Panc1 (cell line): ENCODE measurements around the gene KIF4A.

Source experiments
- POLR2AphosphoS5 ChIP-seq: IDR thresholded peaks from 2 replicates; pipeline ENCODE4 v1.6.1; 2012; ENCODE audit warnings: mild to moderate bottlenecking, low read depth, low read length, moderate library complexity
- SIN3A ChIP-seq: IDR thresholded peaks from 2 replicates; pipeline ENCODE4 v1.6.1; 2012; ENCODE audit warnings: low read depth, mild to moderate bottlenecking, low read length, moderate library complexity, borderline replicate concordance; ENCODE audit not compliant: insufficient read depth
- TCF7L2 ChIP-seq: IDR thresholded peaks from 2 replicates; pipeline ENCODE4 v1.6.1; 2011; ENCODE audit warnings: mild to moderate bottlenecking, low read depth, low read length, inconsistent platforms
- TF ChIP-seq, protein P1 (sequence below): fragments of 450-650 bp; IDR thresholded peaks from 2 replicates; pipeline ENCODE4 v1.5.1; 2017; ENCODE audit warnings: mild to moderate bottlenecking

DNA sequence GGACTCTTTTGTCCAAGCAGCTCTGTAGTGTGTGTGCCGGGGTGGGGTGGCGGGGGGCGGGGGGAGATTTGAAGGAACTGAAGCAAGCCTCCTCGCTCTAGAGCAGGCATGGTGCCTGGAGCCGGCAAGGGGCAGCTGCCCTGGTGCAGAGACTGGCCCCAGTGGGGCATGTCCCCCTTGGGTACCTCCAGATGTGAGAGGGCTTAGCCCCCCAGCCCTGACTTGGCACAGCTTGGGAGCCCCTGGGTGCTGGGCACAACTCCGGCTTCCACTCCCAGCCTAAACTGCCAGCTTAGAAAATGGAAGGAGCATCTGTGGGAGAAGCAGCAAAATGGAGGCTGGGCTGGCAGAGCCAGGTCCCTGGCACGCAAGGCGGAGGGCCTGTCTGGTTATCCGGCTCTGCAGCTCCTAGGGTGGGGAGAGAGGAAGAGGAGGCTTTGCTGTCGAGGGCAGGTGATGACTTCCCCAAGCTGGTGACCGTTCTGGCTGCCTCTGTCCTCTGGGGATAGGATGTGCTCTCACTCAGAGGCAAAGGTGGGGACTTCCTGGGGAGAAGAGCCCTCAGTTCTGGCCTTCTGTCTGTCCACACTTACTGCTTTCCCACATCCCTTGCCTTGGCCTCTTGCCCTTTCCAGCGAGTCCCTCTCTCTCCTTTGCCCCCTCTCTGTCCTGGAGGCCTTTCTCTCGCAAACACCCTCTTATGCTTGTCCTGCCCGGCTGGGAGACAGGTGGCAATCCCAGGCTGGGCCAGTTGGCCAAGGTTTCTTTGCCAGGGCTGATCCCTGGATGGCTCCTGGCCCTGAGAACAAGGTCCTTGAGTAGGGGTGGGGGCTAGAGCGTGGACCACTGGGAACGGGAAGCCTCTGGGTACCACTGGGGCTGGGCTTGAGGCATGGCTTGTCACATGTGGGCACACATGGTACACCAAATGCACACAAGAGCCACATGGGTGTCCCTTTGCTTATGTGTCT lies 156.8 kb downstream of the KIF4A start:
- TF ChIP-seq, protein P1, sequence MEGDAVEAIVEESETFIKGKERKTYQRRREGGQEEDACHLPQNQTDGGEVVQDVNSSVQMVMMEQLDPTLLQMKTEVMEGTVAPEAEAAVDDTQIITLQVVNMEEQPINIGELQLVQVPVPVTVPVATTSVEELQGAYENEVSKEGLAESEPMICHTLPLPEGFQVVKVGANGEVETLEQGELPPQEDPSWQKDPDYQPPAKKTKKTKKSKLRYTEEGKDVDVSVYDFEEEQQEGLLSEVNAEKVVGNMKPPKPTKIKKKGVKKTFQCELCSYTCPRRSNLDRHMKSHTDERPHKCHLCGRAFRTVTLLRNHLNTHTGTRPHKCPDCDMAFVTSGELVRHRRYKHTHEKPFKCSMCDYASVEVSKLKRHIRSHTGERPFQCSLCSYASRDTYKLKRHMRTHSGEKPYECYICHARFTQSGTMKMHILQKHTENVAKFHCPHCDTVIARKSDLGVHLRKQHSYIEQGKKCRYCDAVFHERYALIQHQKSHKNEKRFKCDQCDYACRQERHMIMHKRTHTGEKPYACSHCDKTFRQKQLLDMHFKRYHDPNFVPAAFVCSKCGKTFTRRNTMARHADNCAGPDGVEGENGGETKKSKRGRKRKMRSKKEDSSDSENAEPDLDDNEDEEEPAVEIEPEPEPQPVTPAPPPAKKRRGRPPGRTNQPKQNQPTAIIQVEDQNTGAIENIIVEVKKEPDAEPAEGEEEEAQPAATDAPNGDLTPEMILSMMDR: no peak
- no peak for TF ChIP-seq SIN3A
- TF ChIP-seq POLR2AphosphoS5: no peak
- TF ChIP-seq TCF7L2: no peak
